ENCODE data around the gene TEX44.

Gene TEX44

DNA sequence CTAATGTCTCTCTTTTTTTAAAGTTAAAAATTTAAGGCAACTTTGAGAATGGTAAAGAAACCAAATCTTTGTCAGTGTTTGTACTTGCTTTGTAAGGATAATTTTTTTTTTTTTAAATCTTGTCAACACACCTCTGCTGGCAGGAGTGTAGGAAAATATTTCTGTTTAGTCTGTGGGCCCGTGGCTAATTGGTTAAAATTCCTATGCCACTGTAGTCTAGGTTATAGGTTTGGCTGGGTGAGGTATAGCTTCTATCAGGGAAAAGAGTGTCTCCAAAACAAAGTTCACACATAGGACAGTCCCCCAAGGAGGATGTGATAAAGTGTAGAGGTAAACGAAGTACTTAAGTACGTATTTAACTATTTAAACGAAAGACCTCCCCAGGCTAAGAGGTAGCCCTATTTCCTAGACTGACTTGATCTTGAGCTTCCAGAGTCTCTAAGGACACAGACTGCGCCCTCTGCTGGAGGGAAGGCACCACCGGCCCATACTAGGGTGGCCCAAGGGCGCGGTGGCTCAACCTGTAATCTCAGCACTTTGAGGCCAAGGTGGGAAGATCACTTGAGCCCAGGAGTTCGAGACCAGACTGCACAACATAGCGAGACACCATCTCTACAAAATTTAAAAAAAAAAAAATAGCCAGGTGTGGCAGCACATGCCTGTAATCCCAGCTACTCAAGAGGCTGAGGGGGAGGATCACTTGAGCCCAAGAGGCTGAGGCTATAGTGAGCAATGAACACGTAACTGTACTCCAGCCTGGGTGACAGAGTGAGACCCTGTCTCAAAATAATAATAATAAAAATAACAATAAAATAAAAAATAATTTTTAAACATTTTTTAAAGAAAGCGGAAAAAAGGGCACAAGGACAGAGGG lies 8.9 kb downstream of the TEX44 start:
- no peak overlapping the region for H3K4me3 ChIP-seq (ENCODE audit: low read length)

DNA sequence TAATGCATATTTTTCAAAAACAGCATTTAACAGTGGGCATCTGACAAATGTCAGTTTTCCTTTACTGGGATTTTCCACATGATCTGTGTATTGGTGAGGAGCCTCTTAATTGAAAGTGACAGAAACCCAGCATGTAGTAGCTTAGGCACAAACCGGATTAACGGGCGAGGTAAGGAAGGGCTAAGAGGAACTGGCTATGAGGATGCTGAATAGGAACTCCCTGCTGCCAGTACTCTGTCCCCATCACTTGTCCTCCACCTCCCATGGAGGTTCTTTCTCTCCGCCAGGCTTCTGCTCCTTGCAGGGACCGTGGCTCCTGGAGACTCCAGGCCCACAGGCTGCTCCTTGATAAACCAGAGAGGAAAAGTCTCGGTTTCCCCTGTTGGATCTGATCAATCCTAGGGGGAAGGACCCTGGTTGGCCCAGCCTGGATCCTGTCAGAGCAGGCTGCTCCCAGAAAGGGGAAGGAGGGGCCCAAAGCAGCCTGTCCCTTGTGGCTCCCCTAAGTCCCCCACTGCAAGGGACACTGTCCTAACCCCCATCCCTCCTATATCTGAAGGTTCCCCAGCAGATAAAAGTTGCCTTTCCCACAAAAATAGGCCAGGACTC lies 10.3 kb downstream of the TEX44 start:
- peaks cover 9% of the 10 kb centered on the region for H3F3A ChIP-seq (ENCODE audit: control insufficient read depth, insufficient read depth)
- H3K4me3 ChIP-seq (ENCODE audit: low read length) = peak overlapping the region; percentile 76
- H3K4me1 ChIP-seq (ENCODE audit: control insufficient read depth, low read length) = peaks cover 42% of the 10 kb centered on the region
- peak overlapping the region; percentile 87 for H3K27ac ChIP-seq (ENCODE audit: low read depth, low read length)
- no peaks in the 10 kb centered on the region for H3K9me3 ChIP-seq (ENCODE audit: control insufficient read depth, insufficient read depth, low read length)
- no peaks in the 10 kb centered on the region; the same call in none of the 2 replicates for H3K79me2 ChIP-seq (ENCODE audit: control insufficient read depth, low read length)
- H3K9me2 ChIP-seq (replicated peaks; ENCODE audit: control insufficient read depth, low read length) = no peaks in the 10 kb centered on the region
- H3K36me3 ChIP-seq (ENCODE audit: control insufficient read depth, low read length) = no peaks in the 10 kb centered on the region
- TF ChIP-seq, protein P1, sequence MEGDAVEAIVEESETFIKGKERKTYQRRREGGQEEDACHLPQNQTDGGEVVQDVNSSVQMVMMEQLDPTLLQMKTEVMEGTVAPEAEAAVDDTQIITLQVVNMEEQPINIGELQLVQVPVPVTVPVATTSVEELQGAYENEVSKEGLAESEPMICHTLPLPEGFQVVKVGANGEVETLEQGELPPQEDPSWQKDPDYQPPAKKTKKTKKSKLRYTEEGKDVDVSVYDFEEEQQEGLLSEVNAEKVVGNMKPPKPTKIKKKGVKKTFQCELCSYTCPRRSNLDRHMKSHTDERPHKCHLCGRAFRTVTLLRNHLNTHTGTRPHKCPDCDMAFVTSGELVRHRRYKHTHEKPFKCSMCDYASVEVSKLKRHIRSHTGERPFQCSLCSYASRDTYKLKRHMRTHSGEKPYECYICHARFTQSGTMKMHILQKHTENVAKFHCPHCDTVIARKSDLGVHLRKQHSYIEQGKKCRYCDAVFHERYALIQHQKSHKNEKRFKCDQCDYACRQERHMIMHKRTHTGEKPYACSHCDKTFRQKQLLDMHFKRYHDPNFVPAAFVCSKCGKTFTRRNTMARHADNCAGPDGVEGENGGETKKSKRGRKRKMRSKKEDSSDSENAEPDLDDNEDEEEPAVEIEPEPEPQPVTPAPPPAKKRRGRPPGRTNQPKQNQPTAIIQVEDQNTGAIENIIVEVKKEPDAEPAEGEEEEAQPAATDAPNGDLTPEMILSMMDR (IDR thresholded peaks at IDR 0.05; ENCODE audit: low read depth, low read length, poor library complexity, severe bottlenecking) = no peak
- TF ChIP-seq EZH2phosphoT487 (IDR thresholded peaks at IDR 0.05; ENCODE audit: borderline replicate concordance, low read length) = no peak
- peak overlapping the region; percentile 98 for H3K4me2 ChIP-seq (ENCODE audit: low read length)
- no peaks in the 10 kb centered on the region for H4K20me1 ChIP-seq (ENCODE audit: control insufficient read depth, insufficient read depth, low read depth, low read length)
- no peaks in the 10 kb centered on the region for H3K27me3 ChIP-seq (ENCODE audit: control insufficient read depth, low read length)

More for the DNA sequence above, 8.9 kb downstream of the TEX44 start:
- H3K4me1 ChIP-seq (ENCODE audit: control insufficient read depth, low read length) = peaks cover 38% of the 10 kb centered on the region
- no peaks in the 10 kb centered on the region for H3K27me3 ChIP-seq (ENCODE audit: control insufficient read depth, low read length)
- H3K9me2 ChIP-seq (replicated peaks; ENCODE audit: control insufficient read depth, low read length) = no peaks in the 10 kb centered on the region
- H3K27ac ChIP-seq (ENCODE audit: low read depth, low read length) = no peak overlapping the region
- TF ChIP-seq EZH2phosphoT487 (IDR thresholded peaks at IDR 0.05; ENCODE audit: borderline replicate concordance, low read length) = no peak
- TF ChIP-seq, protein P1 (IDR thresholded peaks at IDR 0.05; ENCODE audit: low read depth, low read length, poor library complexity, severe bottlenecking) = peak; percentile 89
- H4K20me1 ChIP-seq (ENCODE audit: control insufficient read depth, insufficient read depth, low read depth, low read length) = no peaks in the 10 kb centered on the region
- no peaks in the 10 kb centered on the region for H3K9me3 ChIP-seq (ENCODE audit: control insufficient read depth, insufficient read depth, low read length)
- H3K79me2 ChIP-seq (ENCODE audit: control insufficient read depth, low read length) = no peaks in the 10 kb centered on the region; the same call in none of the 2 replicates
- peaks cover 9% of the 10 kb centered on the region for H3F3A ChIP-seq (ENCODE audit: control insufficient read depth, insufficient read depth)
- no peak overlapping the region for H3K4me2 ChIP-seq (ENCODE audit: low read length)
- no peaks in the 10 kb centered on the region for H3K36me3 ChIP-seq (ENCODE audit: control insufficient read depth, low read length)

DNA sequence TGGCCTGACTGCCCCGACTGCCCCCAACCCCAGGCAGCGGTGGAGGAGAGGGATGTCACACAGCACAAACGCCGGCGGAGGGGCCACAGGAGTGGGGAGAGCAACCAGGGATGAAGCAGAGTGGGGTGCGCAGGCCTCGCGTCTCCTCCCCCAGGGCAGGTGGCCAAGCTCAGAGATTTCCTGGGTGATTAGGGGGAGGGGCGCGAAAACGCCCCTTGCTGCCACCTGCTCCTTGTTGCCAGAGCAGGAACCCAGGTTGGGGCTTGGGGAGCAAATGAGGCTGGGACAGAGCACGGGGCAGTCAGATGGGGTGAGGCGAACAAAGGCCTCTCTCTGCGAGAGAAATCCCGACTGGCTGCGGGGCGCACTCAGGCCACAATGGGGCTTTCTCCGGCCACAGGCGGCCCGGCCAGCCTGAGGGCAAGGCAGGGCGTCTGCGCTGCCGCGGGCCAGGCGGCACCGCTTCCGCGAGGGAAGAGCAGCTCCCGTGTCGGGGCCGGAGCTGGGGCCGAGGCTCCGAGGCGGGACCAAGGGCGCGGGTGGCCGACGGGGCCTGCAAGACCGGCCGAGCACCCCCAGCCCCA lies 11.5 kb downstream of the TEX44 start:
- Histone ChIP-seq H3K79me2 (ENCODE audit: control insufficient read depth, low read length) (no peaks in the 10 kb centered on the region; the same call in none of the 2 replicates), H3F3A (ENCODE audit: control insufficient read depth, insufficient read depth) (peaks cover 9% of the 10 kb centered on the region), H3K9me2 (replicated peaks; ENCODE audit: control insufficient read depth, low read length) (no peaks in the 10 kb centered on the region), H3K27ac (ENCODE audit: low read depth, low read length) (peak overlapping the region; percentile 87), H3K4me1 (ENCODE audit: control insufficient read depth, low read length) (peaks cover 47% of the 10 kb centered on the region), H3K9me3 (ENCODE audit: control insufficient read depth, insufficient read depth, low read length) (no peaks in the 10 kb centered on the region), H3K27me3 (ENCODE audit: control insufficient read depth, low read length) (no peaks in the 10 kb centered on the region), H3K4me3 (ENCODE audit: low read length) (peak overlapping the region; percentile 76), H3K4me2 (ENCODE audit: low read length) (peak overlapping the region; percentile 98), H3K36me3 (ENCODE audit: control insufficient read depth, low read length) (no peaks in the 10 kb centered on the region), H4K20me1 (ENCODE audit: control insufficient read depth, insufficient read depth, low read depth, low read length) (no peaks in the 10 kb centered on the region)
- TF ChIP-seq, protein P1 (IDR thresholded peaks at IDR 0.05; ENCODE audit: low read depth, low read length, poor library complexity, severe bottlenecking) = no peak
- TF ChIP-seq EZH2phosphoT487 (IDR thresholded peaks at IDR 0.05; ENCODE audit: borderline replicate concordance, low read length) = no peak
